Fibroblast of upper back skin (primary cell): Measurements from ENCODE around the gene RNASE13.
A peak's percentile ranks its signal among the peaks of the same experiment; 100 is the strongest.

Source experiments
- DNase-seq: peaks from one replicate; pipeline ENCODE4 v3.0.0-alpha.2; 2013

Gene RNASE13

DNA sequence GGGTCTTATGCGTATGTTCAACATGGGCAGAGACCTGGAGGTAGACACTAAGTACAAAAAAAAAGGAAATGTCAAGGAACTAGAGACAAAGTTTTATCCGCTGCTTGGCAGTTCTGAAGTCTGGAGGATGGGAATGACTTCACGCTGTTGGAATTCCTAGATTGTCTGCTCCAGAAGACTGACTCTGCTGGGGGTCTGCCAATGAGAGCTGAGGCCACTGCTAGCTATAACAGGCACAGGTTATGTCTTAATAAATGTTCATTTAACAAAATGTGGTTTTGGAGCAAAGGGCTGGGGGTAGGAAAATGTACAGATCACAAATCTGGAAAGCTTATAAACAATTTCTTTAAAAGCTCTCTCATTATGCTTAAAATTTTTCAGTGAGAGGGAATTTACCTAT lies 28.9 kb upstream of the RNASE13 start:
- peak; percentile 96 for DNase-seq

DNA sequence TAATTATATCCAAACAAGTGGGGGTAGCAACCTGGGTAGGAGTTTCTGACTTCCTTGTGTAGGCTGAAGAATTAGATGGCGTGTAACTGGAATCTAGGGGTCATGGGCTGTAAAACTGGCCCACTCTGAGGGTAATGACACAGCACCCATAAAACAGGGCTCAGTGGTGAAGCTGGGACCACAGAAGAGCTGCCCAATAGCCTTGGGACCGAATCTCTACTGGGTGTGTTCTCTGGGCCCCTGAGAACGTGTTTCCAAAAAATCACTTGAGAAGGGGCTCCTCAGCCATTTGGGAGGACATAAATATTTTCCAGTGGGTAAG lies 26.7 kb upstream of the RNASE13 start:
- no peak for DNase-seq

DNA sequence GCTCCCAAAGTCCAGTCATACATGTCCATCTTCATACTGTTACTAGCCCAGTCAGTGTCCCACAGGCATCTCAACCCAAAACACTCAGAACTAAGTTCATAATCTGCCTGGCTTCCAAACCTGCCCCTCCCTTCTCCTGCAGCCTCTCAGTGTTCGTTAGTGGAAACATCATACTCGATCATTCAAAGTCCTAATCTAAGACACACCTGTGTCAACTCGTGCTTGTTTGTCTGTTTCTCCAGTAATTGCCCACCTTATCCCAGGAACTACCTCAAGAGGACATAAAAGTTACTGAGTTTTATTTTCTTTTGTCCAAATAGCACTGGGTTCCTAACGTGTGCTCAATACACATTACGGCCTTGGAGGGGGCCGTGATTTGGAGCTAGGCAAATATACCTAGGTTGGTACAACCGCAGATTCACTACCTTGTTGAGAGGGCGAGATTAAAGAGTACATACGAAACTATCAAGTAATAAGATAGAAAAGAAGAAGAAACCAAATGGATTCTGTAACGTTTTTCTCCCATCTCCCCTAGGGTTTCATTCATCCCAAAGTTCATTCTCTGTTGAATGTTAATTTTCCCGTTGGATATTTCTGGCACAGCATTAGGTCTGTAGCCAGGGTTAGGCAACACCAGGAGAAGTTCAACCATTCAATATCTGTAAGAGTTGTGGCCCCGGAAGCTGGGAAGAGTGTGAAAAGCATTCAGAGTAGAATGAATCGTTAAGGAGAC lies 26.2 kb upstream of the RNASE13 start:
- DNase-seq: no peak

DNA sequence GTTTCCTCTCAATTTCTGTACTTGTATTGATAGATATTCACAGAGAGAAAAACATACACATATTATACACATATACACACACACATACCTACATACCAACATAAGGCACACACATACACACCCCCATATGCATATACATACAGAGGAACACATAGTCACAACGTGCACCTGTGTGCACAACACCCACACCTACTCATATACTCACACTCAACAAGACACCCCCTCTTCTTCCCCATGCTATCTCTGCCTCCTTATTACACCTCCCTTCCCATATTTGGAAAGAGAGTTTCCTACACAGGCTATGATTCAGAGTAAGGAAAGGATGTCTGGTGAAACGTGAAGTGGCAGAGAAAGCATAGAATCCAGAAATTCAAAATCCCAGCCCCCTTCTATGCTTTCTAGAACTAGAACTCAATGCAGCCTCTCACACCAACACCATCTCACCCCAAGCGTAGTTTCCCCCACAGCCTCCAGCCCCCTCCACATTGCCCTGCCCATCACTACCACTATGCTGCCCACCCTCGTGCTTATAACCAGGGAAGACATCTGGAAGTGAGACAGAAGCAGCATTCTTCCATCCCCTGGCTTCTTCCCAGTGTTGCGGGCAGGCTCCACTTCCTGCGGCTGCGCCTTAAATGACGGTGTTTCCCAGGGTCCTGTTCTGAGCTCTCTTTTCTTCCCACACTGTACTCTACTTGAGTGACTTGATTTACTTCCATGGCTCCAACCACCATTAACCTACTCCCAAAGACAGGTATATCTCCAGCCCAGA lies 25.4 kb upstream of the RNASE13 start:
- peak; percentile 47 for DNase-seq

DNA sequence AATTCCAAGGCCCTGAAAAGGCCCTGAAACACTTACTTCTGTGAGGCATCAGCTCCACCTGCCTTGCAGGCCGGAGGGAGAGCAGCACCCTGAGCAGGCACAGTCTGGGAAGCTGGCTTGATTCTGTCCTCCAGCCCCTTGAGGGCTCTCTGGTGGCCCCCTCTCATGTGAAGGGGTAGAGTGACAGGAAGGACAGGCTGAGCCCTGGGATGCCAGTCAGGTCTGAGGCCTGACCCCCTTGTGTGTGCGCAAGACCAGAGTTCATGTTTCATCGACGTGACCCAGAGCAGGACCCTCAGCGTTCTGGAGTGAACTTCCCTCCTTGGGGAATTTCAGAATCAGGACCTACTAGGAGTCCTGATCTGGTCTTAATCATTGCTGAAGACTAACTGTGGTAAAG lies 24.3 kb upstream of the RNASE13 start:
- DNase-seq: no peak

DNA sequence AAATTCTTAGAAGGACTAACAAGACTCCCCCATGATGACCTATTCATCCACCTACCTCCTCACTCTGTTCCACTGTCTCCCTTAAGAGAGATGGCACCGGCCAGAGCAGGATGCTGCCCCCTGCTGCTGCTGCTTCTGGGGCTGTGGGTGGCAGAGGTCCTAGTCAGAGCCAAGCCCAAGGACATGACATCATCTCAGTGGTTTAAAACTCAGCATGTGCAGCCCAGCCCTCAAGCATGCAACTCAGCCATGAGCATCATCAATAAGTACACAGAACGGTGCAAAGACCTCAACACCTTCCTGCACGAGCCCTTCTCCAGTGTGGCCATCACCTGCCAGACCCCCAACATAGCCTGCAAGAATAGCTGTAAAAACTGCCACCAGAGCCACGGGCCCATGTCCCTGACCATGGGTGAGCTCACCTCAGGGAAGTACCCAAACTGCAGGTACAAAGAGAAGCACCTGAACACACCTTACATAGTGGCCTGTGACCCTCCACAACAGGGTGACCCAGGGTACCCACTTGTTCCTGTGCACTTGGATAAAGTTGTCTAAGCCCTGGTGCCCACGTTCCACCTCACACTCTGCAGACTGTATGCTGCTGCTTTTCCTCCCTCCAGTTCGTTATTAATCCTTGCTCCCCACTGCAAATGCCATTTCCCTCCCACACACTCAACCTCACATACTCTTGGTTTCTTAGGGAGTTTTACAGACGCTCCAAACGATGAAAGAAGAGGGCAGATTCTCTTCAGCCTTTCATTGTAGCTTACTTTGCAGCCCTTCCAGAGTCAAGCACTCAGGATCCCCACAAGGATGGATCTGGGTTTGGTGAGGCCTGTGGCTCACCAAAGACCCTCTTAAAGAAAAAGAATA lies 23.4 kb upstream of the RNASE13 start, which contains the start of gene RNASE8:
Gene RNASE8 (plus strand): TSS at position 20 of the 873 bp plus-strand sequence. CDS start 71 bp downstream, at position 91.
- DNase-seq: no peak

DNA sequence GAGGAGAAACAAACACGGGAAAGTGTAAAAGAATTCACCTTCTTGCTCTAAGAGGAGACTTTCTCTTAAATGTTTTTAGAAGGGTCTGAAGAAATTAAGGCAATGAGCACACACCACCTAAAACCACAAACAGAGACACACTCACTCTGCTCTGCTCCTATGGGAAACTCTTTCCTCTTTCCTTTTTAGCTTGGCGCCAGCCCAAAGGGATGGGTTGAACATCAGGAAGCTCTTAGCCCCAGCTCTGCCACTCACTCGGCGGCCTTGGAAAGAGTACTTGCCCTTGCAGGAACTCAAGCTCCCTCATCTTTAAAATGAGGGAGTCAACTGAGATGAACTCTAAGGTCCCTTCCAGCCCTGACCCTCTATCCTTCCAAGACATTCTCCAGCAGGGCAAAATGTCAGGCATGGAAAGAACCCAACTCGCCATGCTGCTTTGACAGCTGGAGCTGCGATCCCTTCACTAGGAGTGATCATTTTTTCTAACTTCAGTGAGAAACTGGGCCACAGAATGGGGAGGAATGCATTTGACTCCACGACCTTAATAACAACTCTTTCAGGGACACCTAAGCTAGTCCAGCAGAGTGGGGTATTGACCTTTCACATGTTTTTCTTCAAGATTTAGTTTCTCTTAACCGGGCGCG lies 22.0 kb upstream of the RNASE13 start:
- DNase-seq: peak; percentile 75

DNA sequence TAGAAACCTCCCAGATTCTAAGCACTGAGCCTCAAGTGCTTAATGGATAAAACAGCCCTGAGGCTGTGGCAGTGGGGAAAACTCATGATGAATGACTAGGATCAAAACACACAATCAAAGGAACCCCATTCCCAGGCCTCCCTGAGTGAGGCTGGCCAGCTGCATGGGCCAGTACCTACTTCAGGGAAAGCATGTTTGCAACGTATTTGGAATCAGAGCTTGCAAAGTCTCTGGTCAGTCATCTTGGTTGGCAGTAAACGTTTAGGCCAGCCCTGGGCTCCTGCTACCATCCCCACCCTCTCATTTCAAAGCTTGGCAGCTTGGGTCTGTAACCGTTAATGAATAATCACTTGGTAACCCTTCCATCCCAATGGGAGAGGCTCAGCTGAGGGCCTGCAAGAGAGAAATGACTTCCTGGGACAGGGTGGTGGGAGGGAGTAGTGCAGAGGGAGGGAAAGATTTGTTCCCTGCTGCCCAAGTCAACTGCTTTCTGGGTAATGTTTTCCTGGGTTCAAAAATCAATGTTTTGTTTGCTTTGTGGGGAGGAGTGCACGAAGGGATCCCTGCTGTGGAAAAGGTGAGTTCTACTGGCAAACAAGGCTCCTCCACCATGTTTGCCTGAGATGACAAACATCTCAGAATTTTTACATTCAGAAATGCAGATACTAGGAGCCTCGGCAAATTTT lies 21.0 kb upstream of the RNASE13 start:
- no peak for DNase-seq

DNA sequence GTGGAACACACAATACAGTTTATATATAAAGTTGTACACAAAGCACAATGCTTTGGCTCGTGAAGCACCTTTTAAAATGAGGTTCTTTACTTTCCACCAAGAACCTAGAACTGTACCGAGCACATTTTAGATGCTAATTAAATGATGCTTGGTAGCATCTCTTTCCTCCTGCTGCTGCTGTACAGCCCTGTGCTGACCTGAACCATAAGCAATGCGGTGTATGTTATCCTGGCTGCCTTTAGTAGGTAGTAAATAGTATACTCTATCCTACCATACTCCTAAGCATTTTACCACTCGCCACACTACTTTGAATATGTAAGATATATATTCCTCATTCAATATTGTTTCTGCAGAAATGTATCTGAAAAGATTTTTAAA lies 20.1 kb upstream of the RNASE13 start:
- DNase-seq: no peak

DNA sequence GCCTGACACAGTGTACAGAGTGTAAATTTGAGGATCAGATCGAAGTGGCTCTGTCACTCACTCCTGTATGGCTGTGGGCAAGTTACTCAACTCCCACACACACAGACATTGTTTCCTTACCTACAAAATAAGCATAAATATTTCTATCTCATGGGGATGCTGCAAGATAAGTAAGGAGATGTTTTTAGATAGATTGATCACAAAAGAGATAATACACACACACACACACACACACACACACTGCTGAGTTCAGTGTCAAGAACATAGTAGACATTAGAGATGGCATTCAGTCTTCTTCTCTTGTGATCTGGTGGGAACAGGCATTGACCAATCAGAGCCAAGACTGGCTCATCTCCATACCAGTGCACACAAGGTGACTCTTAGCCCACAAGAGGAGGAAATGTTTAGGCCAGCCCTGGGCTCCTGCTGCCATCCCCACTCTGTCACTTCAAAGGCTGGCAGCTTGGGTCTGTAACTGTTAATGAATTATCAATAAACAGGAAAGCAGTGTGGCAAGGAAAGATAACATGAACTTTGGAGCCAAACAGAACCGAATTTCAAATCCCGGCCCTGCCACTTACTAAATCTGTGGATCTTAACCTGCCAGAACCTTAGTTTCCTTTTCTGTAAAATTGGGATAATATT lies 19.6 kb upstream of the RNASE13 start:
- DNase-seq: no peak

DNA sequence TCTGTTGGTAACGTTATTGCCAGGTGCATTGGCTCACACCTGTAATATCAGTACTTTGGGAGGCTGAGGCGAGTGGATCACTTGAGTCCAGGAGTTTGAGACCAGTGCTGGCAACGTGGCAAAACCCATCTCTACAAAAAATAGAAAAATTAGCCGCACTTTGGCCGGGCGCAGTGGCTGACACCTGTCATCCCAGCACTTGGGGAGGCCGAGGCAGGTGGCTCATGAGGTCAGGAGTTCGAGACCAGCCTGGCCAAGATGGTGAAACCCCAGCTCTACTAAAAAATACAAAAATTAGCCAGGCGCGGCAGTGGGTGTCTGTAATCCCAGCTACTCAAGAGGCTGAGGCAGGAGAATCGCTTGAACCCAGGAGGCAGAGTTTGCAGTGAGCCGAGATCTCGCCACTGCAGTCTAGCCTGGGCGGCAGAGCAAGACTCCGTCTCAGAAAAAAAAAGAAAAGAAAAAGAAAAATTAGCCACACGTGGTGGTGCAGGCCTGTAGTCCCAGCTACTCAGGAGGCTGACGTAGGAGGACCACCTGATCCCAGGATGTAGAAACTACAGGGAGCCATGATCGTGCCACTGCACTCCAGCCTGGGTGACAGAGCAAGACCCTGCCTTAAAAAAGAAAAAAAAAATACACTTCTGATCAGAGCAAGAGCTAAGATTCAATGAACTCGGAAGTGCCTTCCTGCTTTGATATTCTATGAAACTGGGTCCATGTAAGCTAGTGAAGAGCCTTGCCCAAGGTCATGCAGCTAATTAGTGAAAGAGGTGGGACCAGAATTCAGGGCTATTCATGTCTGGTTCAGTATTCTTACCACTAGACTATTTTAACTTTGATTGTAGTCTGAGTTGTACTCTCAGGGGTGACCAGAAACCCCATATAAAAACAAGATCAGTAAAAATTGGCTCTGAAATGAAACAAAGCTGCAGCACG lies 18.8 kb upstream of the RNASE13 start:
- no peak for DNase-seq

DNA sequence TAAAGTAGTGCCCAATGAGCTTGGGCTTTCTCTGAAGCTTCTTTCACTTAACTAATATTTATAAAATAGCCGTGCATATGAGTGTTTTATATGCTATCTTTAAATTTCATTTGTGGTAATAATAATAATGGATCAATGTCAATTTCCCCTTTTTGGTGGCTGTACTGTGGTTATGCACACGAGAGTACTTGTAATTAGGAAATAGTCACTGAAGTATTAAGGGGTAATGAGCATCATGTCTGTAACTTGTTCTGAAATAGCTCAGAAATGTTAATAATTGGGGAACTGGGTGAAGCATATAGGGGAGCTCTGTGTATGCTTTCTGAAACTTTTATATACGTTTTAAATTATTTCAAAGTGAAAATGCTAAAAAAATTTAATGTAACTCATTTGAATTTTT lies 16.0 kb upstream of the RNASE13 start:
- DNase-seq: no peak

DNA sequence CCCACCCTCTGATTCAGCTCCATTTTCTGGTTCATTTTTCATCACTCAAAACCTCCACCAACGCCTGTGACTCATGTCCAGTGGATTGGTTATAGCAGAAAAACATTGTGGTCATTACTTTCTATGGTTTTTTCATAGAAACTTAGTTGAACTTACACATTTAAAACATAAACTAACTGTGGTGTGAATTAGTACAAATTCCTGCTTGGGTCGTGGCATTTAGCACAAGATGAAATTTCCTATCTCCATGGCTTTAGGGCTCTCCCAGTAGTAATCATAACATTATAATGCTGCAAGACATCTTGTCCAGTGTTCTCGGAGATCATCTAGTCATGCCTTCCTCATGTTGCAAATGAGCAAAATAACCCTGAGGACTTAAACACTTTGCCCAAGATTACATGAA lies 14.7 kb upstream of the RNASE13 start:
- peak; percentile 49 for DNase-seq

DNA sequence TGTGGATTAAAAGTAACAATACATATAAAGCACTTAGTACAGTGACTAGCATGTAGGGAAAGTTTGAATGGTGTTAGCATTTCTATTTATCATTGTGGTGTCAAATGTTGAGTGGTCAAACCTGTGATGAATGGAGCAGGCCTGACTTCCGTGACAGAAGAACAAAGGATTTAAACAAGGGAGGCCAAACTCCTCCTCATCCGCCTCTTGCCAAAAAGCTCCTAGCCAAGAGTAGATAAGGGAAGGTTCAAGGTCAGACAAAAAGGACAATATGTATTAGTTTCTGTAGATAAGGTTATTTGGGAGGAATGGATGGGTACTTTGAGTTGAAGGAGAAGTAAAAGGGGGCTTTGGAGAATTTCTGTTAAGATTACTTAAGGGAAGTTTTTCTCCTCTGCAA lies 14.0 kb upstream of the RNASE13 start:
- no peak for DNase-seq

DNA sequence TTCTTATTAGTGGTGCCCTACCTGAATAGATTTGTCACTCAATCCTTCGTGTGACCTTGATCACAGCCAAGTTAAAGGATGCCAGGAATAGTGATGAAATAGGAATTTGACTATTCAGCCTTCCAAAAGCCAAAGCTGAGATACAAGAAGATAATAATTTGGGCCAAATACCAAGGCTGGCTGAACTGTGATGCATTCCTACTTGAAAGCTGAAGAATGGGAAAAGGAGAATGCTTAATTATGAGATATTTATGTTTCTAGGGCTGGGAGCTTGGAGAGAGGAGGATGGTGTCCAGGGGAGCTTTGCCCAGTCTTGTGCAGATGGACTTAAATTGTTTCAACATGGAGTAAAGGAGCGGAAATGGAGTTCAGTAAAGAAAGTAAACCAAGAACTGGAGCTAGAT lies 12.8 kb upstream of the RNASE13 start:
- DNase-seq: peak; percentile 57

DNA sequence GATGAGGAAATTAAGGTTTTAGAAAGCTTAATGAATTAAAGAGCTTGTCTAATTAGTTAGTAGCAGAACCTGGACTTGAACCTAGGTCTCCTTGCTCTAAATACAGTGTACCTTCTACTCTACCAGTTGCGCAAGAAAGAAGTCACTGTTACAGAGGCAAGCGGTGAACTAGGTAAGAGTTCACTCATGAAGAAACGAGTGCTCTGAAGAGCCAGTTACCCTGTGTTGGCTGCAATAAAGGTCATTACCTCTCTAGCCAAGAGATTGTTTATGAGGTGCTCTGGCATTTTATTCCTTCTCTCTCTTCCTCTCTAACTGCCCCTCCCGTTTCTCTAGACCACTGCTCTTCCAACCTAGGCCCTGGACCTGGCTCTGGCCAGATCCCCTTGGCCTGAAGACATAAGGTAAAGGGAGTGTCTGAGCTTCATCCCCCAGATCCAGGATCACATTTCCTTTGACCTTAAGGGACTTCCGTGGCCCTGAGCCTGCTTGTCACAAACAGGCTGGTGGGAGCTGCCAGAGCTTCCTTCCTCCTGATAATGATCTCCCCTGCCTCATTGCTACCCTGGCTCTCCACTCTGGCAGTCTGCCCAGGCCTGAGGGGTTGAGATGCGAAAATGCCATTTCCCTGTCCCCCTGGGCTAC lies 9.5 kb upstream of the RNASE13 start:
- DNase-seq: no peak

DNA sequence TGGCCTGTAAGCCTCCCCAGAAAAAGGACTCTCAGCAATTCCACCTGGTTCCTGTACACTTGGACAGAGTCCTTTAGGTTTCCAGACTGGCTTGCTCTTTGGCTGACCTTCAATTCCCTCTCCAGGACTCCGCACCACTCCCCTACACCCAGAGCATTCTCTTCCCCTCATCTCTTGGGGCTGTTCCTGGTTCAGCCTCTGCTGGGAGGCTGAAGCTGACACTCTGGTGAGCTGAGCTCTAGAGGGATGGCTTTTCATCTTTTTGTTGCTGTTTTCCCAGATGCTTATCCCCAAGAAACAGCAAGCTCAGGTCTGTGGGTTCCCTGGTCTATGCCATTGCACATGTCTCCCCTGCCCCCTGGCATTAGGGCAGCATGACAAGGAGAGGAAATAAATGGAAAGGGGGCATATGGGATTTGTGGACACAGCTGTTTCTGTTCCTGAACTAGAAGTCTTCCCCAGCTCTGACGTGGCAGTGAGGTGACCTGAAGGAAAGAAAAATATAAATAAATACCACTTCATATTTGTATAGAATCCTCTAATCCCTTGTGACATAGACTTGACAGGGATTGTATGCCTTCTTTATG lies 8.9 kb upstream of the RNASE13 start:
- no peak for DNase-seq

DNA sequence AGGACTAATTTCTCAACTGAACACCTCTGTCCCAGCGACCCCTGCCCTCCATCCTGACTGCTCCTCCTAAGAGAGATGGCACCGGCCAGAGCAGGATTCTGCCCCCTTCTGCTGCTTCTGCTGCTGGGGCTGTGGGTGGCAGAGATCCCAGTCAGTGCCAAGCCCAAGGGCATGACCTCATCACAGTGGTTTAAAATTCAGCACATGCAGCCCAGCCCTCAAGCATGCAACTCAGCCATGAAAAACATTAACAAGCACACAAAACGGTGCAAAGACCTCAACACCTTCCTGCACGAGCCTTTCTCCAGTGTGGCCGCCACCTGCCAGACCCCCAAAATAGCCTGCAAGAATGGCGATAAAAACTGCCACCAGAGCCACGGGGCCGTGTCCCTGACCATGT lies 8.3 kb upstream of the RNASE13 start:
- no peak for DNase-seq

DNA sequence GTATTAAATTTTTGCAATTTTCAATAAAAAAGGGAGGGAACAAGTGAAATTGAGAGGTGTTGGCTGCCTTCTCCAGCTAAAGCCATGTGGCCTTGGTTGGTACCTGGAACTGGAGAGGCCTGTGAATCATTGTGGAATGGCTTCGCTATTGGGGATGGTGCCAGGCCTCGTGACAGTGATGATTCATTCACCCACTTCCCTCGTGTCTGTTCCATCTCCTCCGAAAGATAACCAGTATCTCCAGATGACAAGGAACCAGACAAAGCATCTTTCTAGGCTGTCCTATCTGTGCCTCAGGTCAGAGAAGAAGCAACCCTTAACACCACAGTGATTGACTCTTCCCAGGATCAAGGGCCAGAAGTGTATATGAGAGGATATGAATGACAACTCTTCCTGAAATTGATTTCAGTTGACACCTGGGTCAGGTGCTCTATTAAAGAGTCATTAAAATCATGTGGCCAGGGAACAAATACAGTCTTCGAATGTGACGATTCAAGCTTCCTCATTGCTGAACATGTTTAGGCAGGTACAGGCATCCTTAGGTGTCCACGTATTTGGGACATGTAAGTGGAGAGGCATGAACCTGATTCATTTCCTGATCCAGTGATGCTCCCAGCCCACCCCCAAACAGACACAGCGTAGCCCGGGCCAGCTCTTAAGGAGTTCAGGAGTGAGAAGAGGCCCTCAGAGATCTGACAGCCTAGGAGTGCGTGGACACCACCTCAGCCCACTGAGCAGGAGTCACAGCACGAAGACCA lies 7.2 kb upstream of the RNASE13 start, which contains the start of gene RNASE7:
Gene RNASE7 (plus strand): TSS at position 687 of the 758 bp plus-strand sequence. CDS start 631 bp downstream, outside the sequence.
- DNase-seq: no peak
